ENCODE measurements around the gene POU2F1.
A peak's percentile ranks its signal among the peaks of the same experiment; 100 is the strongest.

POU2F1 gene

GRCh38 chr1:167328816-167329483 lies 108.3 kb downstream of the POU2F1 start:
- peaks cover 0 to 5% of the 10 kb centered on the region in 2 donors for H3K9me3 ChIP-seq (ENCODE audit: control insufficient read depth in 1 of 2, low read length in 2 of 2)
- no peaks in the 10 kb centered on the region for H3K27me3 ChIP-seq (ENCODE audit: control insufficient read depth in 1 of 2, insufficient read depth in 2 of 2, low read length in 2 of 2)
- H3K9ac ChIP-seq (ENCODE audit: low read depth in 1 of 2, low read length in 2 of 2), result no peak overlapping the region
- H3K27ac ChIP-seq (ENCODE audit: low read depth, low read length), result no peak overlapping the region
- H3K36me3 ChIP-seq (ENCODE audit: control insufficient read depth in 1 of 2, insufficient read depth in 2 of 2, low read length in 2 of 2), result peaks cover 0 to 5% of the 10 kb centered on the region in 2 donors
- H3K4me1 ChIP-seq (ENCODE audit: control insufficient read depth in 1 of 2, insufficient read depth in 2 of 2, low read length in 2 of 2), result peaks cover 0 to 12% of the 10 kb centered on the region in 2 donors
- H3K4me3 ChIP-seq (ENCODE audit: low read depth in 1 of 2, low read length in 2 of 2), result peak overlapping the region in 1 of 2 donors; percentile 33

- Histone ChIP-seq H3K27me3 (ENCODE audit: control insufficient read depth in 1 of 2, insufficient read depth in 2 of 2, low read length in 2 of 2) (no peaks in the 10 kb centered on the region), H3K27ac (ENCODE audit: low read depth, low read length) (no peak overlapping the region), H3K4me1 (ENCODE audit: control insufficient read depth in 1 of 2, insufficient read depth in 2 of 2, low read length in 2 of 2) (peaks cover 0 to 12% of the 10 kb centered on the region in 2 donors), H3K36me3 (ENCODE audit: control insufficient read depth in 1 of 2, insufficient read depth in 2 of 2, low read length in 2 of 2) (no peaks in the 10 kb centered on the region), H3K4me3 (ENCODE audit: low read depth in 1 of 2, low read length in 2 of 2) (no peak overlapping the region), H3K9ac (ENCODE audit: low read depth in 1 of 2, low read length in 2 of 2) (no peak overlapping the region), H3K9me3 (ENCODE audit: control insufficient read depth in 1 of 2, low read length in 2 of 2) (no peaks in the 10 kb centered on the region)
Measured at GRCh38 chr1:167330601-167331293, 110.1 kb downstream of the POU2F1 start.

GRCh38 chr1:167331650-167332049 lies 111.0 kb downstream of the POU2F1 start:
- H3K9me3 ChIP-seq (ENCODE audit: control insufficient read depth in 1 of 2, low read length in 2 of 2), result no peaks in the 10 kb centered on the region
- peak overlapping the region; percentile 4 to 34 for H3K4me3 ChIP-seq (ENCODE audit: low read depth in 1 of 2, low read length in 2 of 2)
- H3K27ac ChIP-seq (ENCODE audit: low read depth, low read length), result no peak overlapping the region
- H3K4me1 ChIP-seq (ENCODE audit: control insufficient read depth in 1 of 2, insufficient read depth in 2 of 2, low read length in 2 of 2), result peaks cover 0 to 12% of the 10 kb centered on the region in 2 donors
- H3K27me3 ChIP-seq (ENCODE audit: control insufficient read depth in 1 of 2, insufficient read depth in 2 of 2, low read length in 2 of 2), result no peaks in the 10 kb centered on the region
- H3K9ac ChIP-seq (ENCODE audit: low read depth in 1 of 2, low read length in 2 of 2), result no peak overlapping the region
- H3K36me3 ChIP-seq (ENCODE audit: control insufficient read depth in 1 of 2, insufficient read depth in 2 of 2, low read length in 2 of 2), result no peaks in the 10 kb centered on the region

- Histone ChIP-seq H3K27me3 (ENCODE audit: control insufficient read depth in 1 of 2, insufficient read depth in 2 of 2, low read length in 2 of 2) (no peaks in the 10 kb centered on the region), H3K4me1 (ENCODE audit: control insufficient read depth in 1 of 2, insufficient read depth in 2 of 2, low read length in 2 of 2) (peaks cover 0 to 12% of the 10 kb centered on the region in 2 donors), H3K9me3 (ENCODE audit: control insufficient read depth in 1 of 2, low read length in 2 of 2) (peaks cover 0 to 1% of the 10 kb centered on the region in 2 donors), H3K27ac (ENCODE audit: low read depth, low read length) (no peak overlapping the region), H3K4me3 (ENCODE audit: low read depth in 1 of 2, low read length in 2 of 2) (no peak overlapping the region), H3K9ac (ENCODE audit: low read depth in 1 of 2, low read length in 2 of 2) (no peak overlapping the region), H3K36me3 (ENCODE audit: control insufficient read depth in 1 of 2, insufficient read depth in 2 of 2, low read length in 2 of 2) (no peaks in the 10 kb centered on the region)
Measured at GRCh38 chr1:167332503-167332902, 111.8 kb downstream of the POU2F1 start.

GRCh38 chr1:167333124-167333523 lies 112.4 kb downstream of the POU2F1 start:
- Histone ChIP-seq H3K27me3 (ENCODE audit: control insufficient read depth in 1 of 2, insufficient read depth in 2 of 2, low read length in 2 of 2) (no peaks in the 10 kb centered on the region), H3K4me1 (ENCODE audit: control insufficient read depth in 1 of 2, insufficient read depth in 2 of 2, low read length in 2 of 2) (peaks cover 0 to 12% of the 10 kb centered on the region in 2 donors), H3K36me3 (ENCODE audit: control insufficient read depth in 1 of 2, insufficient read depth in 2 of 2, low read length in 2 of 2) (no peaks in the 10 kb centered on the region), H3K27ac (ENCODE audit: low read depth, low read length) (no peak overlapping the region), H3K9ac (ENCODE audit: low read depth in 1 of 2, low read length in 2 of 2) (no peak overlapping the region), H3K4me3 (ENCODE audit: low read depth in 1 of 2, low read length in 2 of 2) (peak overlapping the region in 1 of 2 donors; percentile 11), H3K9me3 (ENCODE audit: control insufficient read depth in 1 of 2, low read length in 2 of 2) (peaks cover 0 to 3% of the 10 kb centered on the region in 2 donors)

- Histone ChIP-seq H3K9ac (ENCODE audit: low read depth in 1 of 2, low read length in 2 of 2) (no peak overlapping the region), H3K36me3 (ENCODE audit: control insufficient read depth in 1 of 2, insufficient read depth in 2 of 2, low read length in 2 of 2) (no peaks in the 10 kb centered on the region), H3K9me3 (ENCODE audit: control insufficient read depth in 1 of 2, low read length in 2 of 2) (peaks cover 0 to 3% of the 10 kb centered on the region in 2 donors), H3K4me3 (ENCODE audit: low read depth in 1 of 2, low read length in 2 of 2) (peak overlapping the region in 1 of 2 donors; percentile 11), H3K27ac (ENCODE audit: low read depth, low read length) (no peak overlapping the region), H3K4me1 (ENCODE audit: control insufficient read depth in 1 of 2, insufficient read depth in 2 of 2, low read length in 2 of 2) (peaks cover 0 to 12% of the 10 kb centered on the region in 2 donors), H3K27me3 (ENCODE audit: control insufficient read depth in 1 of 2, insufficient read depth in 2 of 2, low read length in 2 of 2) (no peaks in the 10 kb centered on the region)
Measured at GRCh38 chr1:167333703-167334102, 113.0 kb downstream of the POU2F1 start.

- H3K27me3 ChIP-seq (ENCODE audit: control insufficient read depth in 1 of 2, insufficient read depth in 2 of 2, low read length in 2 of 2), result no peaks in the 10 kb centered on the region
- no peak overlapping the region for H3K4me3 ChIP-seq (ENCODE audit: low read depth in 1 of 2, low read length in 2 of 2)
- peaks cover 0 to 3% of the 10 kb centered on the region in 2 donors for H3K9me3 ChIP-seq (ENCODE audit: control insufficient read depth in 1 of 2, low read length in 2 of 2)
- H3K4me1 ChIP-seq (ENCODE audit: control insufficient read depth in 1 of 2, insufficient read depth in 2 of 2, low read length in 2 of 2), result no peaks in the 10 kb centered on the region
- H3K9ac ChIP-seq (ENCODE audit: low read depth in 1 of 2, low read length in 2 of 2), result no peak overlapping the region
- H3K27ac ChIP-seq (ENCODE audit: low read depth, low read length), result no peak overlapping the region
- H3K36me3 ChIP-seq (ENCODE audit: control insufficient read depth in 1 of 2, insufficient read depth in 2 of 2, low read length in 2 of 2), result no peaks in the 10 kb centered on the region
Measured at GRCh38 chr1:167339405-167339804, 118.7 kb downstream of the POU2F1 start.

- Histone ChIP-seq H3K4me1 (ENCODE audit: control insufficient read depth in 1 of 2, insufficient read depth in 2 of 2, low read length in 2 of 2) (no peaks in the 10 kb centered on the region), H3K9ac (ENCODE audit: low read depth in 1 of 2, low read length in 2 of 2) (no peak overlapping the region), H3K9me3 (ENCODE audit: control insufficient read depth in 1 of 2, low read length in 2 of 2) (no peaks in the 10 kb centered on the region), H3K4me3 (ENCODE audit: low read depth in 1 of 2, low read length in 2 of 2) (no peak overlapping the region), H3K27ac (ENCODE audit: low read depth, low read length) (no peak overlapping the region), H3K36me3 (ENCODE audit: control insufficient read depth in 1 of 2, insufficient read depth in 2 of 2, low read length in 2 of 2) (no peaks in the 10 kb centered on the region), H3K27me3 (ENCODE audit: control insufficient read depth in 1 of 2, insufficient read depth in 2 of 2, low read length in 2 of 2) (no peaks in the 10 kb centered on the region)
Measured at GRCh38 chr1:167342846-167343245, 122.2 kb downstream of the POU2F1 start.

- H3K9ac ChIP-seq (ENCODE audit: low read depth in 1 of 2, low read length in 2 of 2), result no peak overlapping the region
- H3K4me1 ChIP-seq (ENCODE audit: control insufficient read depth in 1 of 2, insufficient read depth in 2 of 2, low read length in 2 of 2), result no peaks in the 10 kb centered on the region
- no peak overlapping the region for H3K4me3 ChIP-seq (ENCODE audit: low read depth in 1 of 2, low read length in 2 of 2)
- no peaks in the 10 kb centered on the region for H3K27me3 ChIP-seq (ENCODE audit: control insufficient read depth in 1 of 2, insufficient read depth in 2 of 2, low read length in 2 of 2)
- H3K27ac ChIP-seq (ENCODE audit: low read depth, low read length), result no peak overlapping the region
- no peaks in the 10 kb centered on the region for H3K36me3 ChIP-seq (ENCODE audit: control insufficient read depth in 1 of 2, insufficient read depth in 2 of 2, low read length in 2 of 2)
- H3K9me3 ChIP-seq (ENCODE audit: control insufficient read depth in 1 of 2, low read length in 2 of 2), result no peaks in the 10 kb centered on the region
Measured at GRCh38 chr1:167344112-167344511, 123.4 kb downstream of the POU2F1 start.

GRCh38 chr1:167344615-167345385 lies 124.1 kb downstream of the POU2F1 start:
- Histone ChIP-seq H3K27me3 (ENCODE audit: control insufficient read depth in 1 of 2, insufficient read depth in 2 of 2, low read length in 2 of 2) (no peaks in the 10 kb centered on the region), H3K4me3 (ENCODE audit: low read depth in 1 of 2, low read length in 2 of 2) (no peak overlapping the region), H3K36me3 (ENCODE audit: control insufficient read depth in 1 of 2, insufficient read depth in 2 of 2, low read length in 2 of 2) (no peaks in the 10 kb centered on the region), H3K4me1 (ENCODE audit: control insufficient read depth in 1 of 2, insufficient read depth in 2 of 2, low read length in 2 of 2) (no peaks in the 10 kb centered on the region), H3K9ac (ENCODE audit: low read depth in 1 of 2, low read length in 2 of 2) (no peak overlapping the region), H3K9me3 (ENCODE audit: control insufficient read depth in 1 of 2, low read length in 2 of 2) (no peaks in the 10 kb centered on the region), H3K27ac (ENCODE audit: low read depth, low read length) (no peak overlapping the region)
